ENCODE results near the gene MAN1A2. TPM values are rescaled to one million over a fixed set of nuclear protein-coding genes. Genes with fewer than 3 reads are reported as not detected.

Gene MAN1A2
- total and polyA plus RNA-seq, 9 of the 15 experiments (the other 6 are each of a cell fraction or from before 2014, with no cell fraction given) = 4.2 to 38.4 (median 18.7) TPM

DNA sequence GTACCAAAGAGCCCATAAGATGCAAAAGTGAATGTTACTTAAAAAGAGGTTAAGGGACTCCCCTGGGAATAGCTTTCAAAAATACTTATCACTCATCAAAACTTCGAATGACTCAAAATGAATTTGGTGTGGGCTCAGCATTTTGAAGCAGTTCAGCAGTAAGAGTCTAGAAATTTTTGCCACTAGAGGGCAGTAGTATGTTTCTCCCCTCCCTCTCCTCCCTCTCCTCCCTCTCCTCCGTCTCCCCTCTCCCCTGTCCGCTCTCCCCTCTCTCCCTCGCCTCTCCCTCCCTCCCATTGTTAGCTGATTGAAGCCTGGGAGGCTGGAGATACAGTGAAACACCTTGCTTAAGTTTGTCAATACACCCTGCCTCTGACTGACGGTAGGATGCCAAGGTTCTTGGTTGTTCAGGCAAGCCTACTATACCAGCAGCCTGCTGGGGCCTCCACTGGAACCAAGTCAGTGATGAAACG lies 167.8 kb downstream of the MAN1A2 start (continued):
- TF ChIP-seq, protein P1, sequence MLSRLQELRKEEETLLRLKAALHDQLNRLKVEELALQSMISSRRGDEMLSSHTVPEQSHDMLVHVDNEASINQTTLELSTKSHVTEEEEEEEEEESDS (CRISPR knock-in tag; IDR thresholded peaks at IDR 0.05) = no peak
- peak; percentile 91 for TF ChIP-seq MTA1 (IDR thresholded peaks at IDR 0.05; ENCODE audit: borderline replicate concordance)
- no peak for TF ChIP-seq ZNF232 (CRISPR knock-in tag; IDR thresholded peaks at IDR 0.05)
- TF ChIP-seq SOX6 (IDR thresholded peaks at IDR 0.05) = peak; percentile 18; the same call in 1 of the 2 replicates
- TF ChIP-seq, protein P2, sequence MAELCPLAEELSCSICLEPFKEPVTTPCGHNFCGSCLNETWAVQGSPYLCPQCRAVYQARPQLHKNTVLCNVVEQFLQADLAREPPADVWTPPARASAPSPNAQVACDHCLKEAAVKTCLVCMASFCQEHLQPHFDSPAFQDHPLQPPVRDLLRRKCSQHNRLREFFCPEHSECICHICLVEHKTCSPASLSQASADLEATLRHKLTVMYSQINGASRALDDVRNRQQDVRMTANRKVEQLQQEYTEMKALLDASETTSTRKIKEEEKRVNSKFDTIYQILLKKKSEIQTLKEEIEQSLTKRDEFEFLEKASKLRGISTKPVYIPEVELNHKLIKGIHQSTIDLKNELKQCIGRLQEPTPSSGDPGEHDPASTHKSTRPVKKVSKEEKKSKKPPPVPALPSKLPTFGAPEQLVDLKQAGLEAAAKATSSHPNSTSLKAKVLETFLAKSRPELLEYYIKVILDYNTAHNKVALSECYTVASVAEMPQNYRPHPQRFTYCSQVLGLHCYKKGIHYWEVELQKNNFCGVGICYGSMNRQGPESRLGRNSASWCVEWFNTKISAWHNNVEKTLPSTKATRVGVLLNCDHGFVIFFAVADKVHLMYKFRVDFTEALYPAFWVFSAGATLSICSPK (IDR thresholded peaks at IDR 0.05; ENCODE audit: borderline replicate concordance) = no peak
- TF ChIP-seq ZNF830 (CRISPR knock-in tag; IDR thresholded peaks at IDR 0.05) = no peak
- TF ChIP-seq TRIM24 (IDR thresholded peaks at IDR 0.05) = peak in 1 of 2 experiments; percentile 51; a peak in 1 of 4 replicates
- no peak for TF ChIP-seq POLR3A (IDR thresholded peaks at IDR 0.05; ENCODE audit: borderline replicate concordance, extremely low read depth, insufficient read depth, insufficient read length)
- TF ChIP-seq, protein P3, sequence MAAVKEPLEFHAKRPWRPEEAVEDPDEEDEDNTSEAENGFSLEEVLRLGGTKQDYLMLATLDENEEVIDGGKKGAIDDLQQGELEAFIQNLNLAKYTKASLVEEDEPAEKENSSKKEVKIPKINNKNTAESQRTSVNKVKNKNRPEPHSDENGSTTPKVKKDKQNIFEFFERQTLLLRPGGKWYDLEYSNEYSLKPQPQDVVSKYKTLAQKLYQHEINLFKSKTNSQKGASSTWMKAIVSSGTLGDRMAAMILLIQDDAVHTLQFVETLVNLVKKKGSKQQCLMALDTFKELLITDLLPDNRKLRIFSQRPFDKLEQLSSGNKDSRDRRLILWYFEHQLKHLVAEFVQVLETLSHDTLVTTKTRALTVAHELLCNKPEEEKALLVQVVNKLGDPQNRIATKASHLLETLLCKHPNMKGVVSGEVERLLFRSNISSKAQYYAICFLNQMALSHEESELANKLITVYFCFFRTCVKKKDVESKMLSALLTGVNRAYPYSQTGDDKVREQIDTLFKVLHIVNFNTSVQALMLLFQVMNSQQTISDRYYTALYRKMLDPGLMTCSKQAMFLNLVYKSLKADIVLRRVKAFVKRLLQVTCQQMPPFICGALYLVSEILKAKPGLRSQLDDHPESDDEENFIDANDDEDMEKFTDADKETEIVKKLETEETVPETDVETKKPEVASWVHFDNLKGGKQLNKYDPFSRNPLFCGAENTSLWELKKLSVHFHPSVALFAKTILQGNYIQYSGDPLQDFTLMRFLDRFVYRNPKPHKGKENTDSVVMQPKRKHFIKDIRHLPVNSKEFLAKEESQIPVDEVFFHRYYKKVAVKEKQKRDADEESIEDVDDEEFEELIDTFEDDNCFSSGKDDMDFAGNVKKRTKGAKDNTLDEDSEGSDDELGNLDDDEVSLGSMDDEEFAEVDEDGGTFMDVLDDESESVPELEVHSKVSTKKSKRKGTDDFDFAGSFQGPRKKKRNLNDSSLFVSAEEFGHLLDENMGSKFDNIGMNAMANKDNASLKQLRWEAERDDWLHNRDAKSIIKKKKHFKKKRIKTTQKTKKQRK (IDR thresholded peaks at IDR 0.05; ENCODE audit: borderline replicate concordance, low read depth, low read length) = no peak
- TF ChIP-seq IFI16 (CRISPR knock-in tag; IDR thresholded peaks at IDR 0.05) = no peak
- TF ChIP-seq MEIS2 (IDR thresholded peaks at IDR 0.05; ENCODE audit: partially characterized antibody) = peak; percentile 38
- TF ChIP-seq MYC (IDR thresholded peaks at IDR 0.05; ENCODE audit: low read depth, low read length) = no peak
- no peak for TF ChIP-seq MYC (CRISPR knock-in tag; IDR thresholded peaks at IDR 0.05; ENCODE audit: borderline replicate concordance, low read depth)
- no peak for TF ChIP-seq HMG20B (CRISPR knock-in tag; IDR thresholded peaks at IDR 0.05)
- TF ChIP-seq KLF13 (tag; IDR thresholded peaks at IDR 0.05; ENCODE audit: borderline replicate concordance, low read depth) = no peak
- peak; percentile 82 to 94 for TF ChIP-seq RAD21 (CRISPR knock-in tag; conservative IDR thresholded peaks at IDR 0.05 in 1 of 2, IDR thresholded peaks at IDR 0.05 in 1 of 2)
- TF ChIP-seq TCF3 (CRISPR knock-in tag; IDR thresholded peaks at IDR 0.05) = no peak
- TF ChIP-seq ZNF324 (CRISPR knock-in tag; IDR thresholded peaks at IDR 0.05) = no peak
- TF ChIP-seq RAD51 (IDR thresholded peaks at IDR 0.05; ENCODE audit: borderline replicate concordance, low read depth) = no peak
- peak; percentile 35; the same call in 1 of the 2 replicates for TF ChIP-seq BCOR (IDR thresholded peaks at IDR 0.05)
- TF ChIP-seq, protein P4, sequence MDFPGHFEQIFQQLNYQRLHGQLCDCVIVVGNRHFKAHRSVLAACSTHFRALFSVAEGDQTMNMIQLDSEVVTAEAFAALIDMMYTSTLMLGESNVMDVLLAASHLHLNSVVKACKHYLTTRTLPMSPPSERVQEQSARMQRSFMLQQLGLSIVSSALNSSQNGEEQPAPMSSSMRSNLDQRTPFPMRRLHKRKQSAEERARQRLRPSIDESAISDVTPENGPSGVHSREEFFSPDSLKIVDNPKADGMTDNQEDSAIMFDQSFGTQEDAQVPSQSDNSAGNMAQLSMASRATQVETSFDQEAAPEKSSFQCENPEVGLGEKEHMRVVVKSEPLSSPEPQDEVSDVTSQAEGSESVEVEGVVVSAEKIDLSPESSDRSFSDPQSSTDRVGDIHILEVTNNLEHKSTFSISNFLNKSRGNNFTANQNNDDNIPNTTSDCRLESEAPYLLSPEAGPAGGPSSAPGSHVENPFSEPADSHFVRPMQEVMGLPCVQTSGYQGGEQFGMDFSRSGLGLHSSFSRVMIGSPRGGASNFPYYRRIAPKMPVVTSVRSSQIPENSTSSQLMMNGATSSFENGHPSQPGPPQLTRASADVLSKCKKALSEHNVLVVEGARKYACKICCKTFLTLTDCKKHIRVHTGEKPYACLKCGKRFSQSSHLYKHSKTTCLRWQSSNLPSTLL (IDR thresholded peaks at IDR 0.05) = no peak
- no peak for TF ChIP-seq ZNF780A (CRISPR knock-in tag; IDR thresholded peaks at IDR 0.05)

Data from K562 (cell line).